Islet precursor cell (in vitro differentiated cells): Measurements from ENCODE around the gene GNL2.
A peak's percentile ranks its signal among the peaks of the same experiment; 100 is the strongest.
"Not testable (repeated sequence)": the region's sequence is repeated elsewhere in the genome, so short reads cannot be mapped to it uniquely, and the experiment has no call there.

Experiments
- DNase-seq: peaks from one replicate; pipeline ENCODE4 v3.0.0-alpha.2; 2018

The GNL2 gene

GRCh38 chr1:37558411-37558810, 37.3 kb downstream of the GNL2 start:
- no peak for DNase-seq

- DNase-seq, result no peak
Measured at GRCh38 chr1:37557402-37557801, 38.3 kb downstream of the GNL2 start.

DNA sequence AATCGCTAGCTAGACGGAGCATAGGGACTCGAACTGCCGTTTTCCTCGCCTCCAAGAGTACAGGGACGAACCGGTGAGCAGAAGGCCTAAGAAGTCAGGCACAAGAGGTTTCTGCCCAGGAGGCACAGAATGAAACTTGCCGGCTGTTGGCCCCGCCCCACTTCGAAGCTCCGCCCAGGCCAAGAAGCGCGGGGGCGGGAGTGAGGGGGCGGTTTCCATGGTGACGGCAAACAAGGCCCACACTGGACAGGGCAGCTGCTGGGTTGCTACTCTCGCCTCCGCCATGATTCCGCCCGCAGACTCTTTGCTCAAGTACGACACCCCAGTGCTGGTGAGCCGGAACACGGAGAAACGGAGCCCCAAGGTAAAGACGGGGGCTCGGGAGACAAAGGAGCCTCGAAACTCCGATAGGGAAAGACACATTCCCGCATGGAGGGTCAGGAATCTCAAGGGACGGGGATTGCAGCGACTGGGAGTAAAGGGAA, 39.0 kb downstream of the GNL2 start, which contains the start of gene DNALI1:
Gene DNALI1 (plus strand): TSS at position 229 of the 485 bp plus-strand sequence. CDS start 55 bp downstream, at position 284.
- DNase-seq, result peak; percentile 97

DNA sequence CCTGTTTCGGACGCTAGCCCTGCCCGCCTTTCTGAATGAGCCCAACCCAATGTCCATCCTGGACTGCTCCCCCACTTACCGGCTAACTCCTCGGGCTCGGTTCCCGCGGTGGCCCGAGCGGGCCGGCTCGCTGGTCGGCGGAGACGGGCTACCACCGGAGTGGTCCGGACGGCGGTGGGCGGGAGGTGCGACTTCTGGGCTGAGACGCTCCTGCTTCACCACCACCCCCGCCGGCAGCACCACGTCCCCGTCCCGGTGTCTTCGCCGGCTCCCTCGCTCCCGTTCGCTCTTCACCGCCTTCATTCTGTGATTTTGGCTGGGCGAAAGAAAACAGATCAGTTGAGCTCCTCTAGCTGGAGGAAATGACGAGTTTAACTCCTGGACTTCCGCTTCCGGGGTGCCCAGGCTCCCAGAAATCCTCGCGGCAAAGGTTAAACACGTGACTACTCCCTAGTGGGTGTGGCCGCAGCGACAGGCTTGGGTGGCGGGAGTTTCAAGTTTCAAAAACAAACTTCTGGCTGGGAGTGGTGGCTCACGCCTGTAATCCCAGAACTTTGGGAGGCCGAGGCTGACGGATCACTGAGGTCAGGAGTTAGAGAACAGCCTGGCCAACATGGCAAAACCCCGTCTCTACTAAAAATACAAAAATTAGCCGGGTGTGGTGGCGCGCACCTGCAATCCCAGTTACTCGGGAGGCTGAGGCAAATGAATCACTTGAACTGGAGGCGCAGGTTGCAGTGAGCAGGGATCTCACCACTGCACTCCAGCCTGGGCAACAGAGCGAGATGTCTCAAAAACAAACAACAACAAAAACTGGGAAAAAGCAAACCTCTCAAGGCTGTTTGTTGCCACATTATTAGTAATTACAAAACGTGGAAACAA, 41.6 kb downstream of the GNL2 start, which contains the start of gene SNIP1:
Gene SNIP1 (minus strand): TSS at position 367 of the 882 bp plus-strand sequence. CDS start 64 bp downstream, at position 303.
- DNase-seq, result peak; percentile 96

DNA sequence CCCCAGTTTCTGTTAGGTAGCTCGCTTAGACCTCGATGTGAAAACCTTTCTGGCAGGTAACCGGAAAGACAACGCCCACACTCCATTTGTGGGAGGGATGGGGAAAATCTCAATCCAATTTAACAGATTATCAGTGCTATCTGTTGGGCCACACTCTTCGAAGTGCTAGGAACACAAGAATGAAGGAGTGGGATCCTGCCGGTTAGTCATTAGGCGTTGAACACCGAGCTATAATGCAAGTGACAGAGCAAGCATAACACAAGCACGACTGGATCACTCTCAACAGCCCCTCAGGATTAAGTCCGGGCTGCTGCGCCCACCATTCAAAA, 42.2 kb downstream of the GNL2 start:
- DNase-seq, result no peak

GRCh38 chr1:37549341-37549740, 46.4 kb downstream of the GNL2 start:
- no peak for DNase-seq

- DNase-seq, result no peak
Measured at GRCh38 chr1:37545019-37545418, 50.7 kb downstream of the GNL2 start.

- DNase-seq, result no peak
Measured at GRCh38 chr1:37544530-37544929, 51.2 kb downstream of the GNL2 start.

DNA sequence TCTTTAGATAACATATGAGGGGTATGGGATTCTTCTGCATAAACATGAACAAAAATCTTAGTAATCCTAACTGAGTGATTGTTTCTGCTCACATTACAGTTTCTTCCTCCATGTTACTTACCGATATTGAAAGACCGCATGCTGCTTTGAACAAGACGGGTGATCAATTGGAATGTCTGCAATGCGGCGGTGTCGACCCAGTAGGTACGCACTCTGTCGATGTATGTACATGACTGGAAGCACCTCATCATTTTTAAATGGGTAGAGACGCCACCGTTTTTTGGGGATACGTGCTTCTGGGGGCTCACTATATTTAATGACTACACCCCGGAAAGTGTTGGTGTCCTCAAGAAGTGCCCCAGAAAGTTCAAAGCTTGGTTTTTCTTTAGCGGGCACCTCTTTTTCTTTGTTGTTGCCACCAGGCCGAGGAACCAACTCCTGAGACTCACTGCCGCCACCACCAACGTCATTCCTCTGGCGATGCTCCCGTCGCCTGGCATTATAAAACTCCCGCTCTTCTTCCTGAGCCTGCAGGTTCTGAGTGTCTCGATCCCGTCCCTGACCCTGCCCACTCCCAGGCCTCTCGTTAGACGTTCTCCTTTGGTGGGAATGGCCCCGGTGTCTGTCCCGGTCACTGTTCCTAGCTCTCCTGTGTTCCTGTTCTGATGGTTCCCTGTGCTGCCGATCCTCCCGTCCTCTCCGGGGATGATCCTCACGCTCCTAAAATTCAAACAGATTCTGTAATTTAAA, 55.5 kb downstream of the GNL2 start:
- DNase-seq, result no peak

DNA sequence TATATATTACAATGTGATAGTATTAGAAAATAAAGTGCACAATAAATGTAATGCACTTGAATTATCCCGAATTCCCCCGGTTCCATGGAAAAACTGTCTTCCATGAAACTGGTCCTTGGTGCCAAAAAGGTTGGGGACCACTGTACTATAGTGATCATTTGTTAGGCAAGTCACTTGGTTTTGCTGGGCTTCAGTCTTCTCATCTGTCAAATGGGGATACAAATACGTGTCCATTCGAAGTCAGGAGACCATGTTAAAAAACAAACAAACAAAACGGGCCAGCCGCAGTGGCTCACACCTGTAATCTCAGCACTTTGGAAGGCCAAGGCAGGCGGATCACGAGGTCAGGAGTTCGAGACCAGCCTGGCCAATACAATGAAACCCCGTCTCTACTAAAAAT, 56.6 kb downstream of the GNL2 start:
- not testable (repeated sequence) for DNase-seq

DNA sequence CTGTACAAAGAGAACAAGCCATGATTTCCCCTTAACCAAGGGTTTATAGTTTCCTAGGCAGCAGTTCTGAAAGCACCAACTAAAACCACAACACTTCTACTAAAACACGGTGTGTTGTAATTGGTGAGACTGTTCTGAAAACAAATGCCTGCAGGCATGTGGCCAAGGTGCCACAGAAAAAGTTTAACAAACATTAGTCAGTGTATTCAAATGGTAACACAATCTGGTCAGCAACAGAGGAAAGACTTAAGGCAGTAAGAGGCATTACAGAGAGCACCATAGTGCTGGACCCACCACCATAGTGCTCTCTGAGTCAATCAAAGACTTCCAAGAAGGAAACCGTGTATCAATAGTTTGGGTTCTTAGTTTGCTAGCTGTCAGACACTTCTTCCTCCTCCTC, 58.4 kb downstream of the GNL2 start:
- DNase-seq, result no peak

DNA sequence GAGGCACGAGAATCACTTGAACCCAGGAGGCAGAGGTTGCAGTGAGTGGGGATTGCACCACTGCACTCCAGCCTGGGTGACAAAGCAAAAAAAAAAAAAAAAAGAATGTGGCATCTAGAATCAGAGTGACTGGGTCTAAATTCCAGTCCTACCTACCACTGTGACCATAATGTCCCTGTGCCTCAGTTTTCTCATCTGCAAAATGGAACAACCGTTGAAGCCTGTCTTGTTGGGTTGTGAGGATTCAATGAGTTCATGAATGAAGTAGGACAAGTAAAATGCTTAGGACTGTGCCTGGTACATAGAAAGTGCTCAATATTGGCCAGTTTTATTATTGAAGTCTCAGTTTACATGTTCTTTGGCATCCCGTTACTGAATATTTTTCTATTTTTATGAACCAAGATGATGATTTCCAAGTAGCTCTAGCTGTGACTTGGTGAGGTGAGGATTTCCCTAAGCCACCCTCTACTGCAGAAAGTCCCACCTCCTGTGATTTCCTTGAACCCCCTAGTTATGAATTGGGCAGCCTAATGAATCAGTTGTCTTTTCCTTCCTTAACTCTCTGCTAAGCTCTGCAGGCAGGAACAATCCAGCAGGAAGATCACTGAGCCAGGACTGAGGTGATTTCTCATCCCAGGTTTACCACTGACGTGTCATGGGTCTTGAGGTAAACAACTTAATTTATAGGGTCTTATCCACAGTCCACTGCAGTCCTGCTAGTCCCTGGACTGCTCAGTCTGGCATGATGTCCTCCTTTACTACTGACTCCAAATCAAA, 62.2 kb downstream of the GNL2 start:
- DNase-seq, result no peak

DNA sequence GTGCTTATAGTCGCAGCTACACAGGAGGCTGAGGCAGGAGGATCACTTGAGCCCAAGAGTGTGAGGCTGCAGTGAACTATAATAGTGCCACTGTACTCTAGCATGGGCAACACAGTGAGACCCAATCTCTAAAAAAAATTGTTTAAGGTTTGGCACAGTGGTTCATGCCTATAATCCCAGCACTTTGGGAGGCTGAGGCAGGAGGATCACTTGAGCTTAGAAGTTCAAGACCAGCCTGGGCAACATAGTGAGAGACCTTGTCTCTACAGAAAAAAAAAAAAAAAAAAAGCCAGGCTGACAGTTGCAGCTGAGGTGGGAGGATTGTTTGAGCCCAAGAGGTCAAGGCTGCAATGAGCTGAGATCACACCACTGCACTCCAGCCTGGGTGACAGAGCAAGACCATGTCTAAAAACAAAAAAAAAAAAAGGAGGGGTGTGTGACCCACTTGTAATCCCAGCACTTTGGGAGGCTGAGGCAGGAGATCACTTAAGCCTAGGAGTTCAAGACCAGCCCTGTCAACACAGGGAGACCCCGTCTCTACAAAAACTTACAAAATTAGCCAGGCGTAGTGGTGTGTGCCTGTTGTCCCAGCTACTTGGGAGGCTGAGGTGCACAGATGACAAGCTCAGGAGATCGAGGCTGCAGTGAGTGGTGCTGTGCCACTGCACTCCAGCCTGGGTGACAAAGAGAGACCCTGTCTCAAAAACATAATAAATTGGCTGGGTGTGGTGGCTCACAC, 63.1 kb downstream of the GNL2 start:
- not testable (repeated sequence) for DNase-seq

DNA sequence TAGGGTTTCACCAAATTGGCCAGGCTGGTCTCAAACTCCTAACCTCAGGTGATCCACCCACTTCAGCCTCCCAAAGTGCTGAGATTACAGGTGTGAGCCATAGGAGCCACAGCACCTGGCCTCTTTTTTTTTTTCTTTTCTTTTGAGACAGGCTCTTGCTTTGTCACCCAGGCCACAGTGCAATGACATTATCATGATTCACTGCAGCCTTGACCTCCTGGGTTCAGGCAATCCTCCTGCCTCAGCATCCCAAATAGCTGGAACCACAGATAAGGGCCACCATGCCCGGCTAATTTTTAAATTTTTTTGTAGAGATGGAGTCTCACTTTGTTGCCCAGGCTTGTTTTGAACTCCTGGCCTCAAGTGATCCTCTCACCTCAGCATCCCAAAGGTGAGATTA, 65.8 kb downstream of the GNL2 start:
- DNase-seq, result not testable (repeated sequence)

DNA sequence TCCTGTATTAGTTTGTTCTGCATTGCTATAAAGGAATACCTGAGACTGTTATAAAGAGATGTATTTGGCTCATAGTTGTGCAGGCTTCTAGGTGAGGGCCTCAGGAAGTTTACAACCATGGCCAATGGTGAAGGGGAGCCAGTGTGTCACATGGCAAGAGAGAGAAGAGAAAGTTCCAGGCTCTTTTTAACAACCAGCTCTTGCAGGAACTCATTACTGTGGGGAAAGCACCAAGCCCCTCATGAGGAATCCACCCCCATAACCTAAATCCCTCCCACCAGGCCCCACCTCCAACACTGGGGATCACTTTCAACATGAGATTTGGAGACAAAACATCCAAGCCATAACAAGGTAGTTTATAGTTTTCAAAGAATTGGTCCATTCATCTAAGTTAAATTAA, 76.1 kb downstream of the GNL2 start:
- DNase-seq, result no peak

- not testable (repeated sequence) for DNase-seq
Measured at GRCh38 chr1:37518929-37519328, 76.8 kb downstream of the GNL2 start.

DNA sequence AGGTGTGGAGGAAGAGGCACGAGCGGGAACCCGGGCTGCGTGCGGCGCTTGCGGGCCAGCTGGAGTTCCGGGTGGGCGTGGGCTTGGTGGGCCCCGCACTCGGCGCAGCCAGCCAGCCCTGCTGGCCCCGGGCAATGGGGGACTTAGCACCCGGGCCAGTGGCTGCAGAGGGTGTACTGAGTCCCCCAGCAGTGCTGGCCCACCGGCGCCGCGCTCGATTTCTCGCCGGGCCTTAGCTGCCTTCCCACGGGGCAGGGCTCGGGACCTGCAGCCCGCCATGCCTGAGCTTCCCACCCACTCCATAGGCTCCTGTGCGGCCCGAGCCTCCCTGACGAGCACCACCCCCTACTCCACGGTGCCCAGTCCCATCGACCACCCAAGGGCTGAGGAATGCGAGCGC, 77.5 kb downstream of the GNL2 start:
- not testable (repeated sequence) for DNase-seq

DNA sequence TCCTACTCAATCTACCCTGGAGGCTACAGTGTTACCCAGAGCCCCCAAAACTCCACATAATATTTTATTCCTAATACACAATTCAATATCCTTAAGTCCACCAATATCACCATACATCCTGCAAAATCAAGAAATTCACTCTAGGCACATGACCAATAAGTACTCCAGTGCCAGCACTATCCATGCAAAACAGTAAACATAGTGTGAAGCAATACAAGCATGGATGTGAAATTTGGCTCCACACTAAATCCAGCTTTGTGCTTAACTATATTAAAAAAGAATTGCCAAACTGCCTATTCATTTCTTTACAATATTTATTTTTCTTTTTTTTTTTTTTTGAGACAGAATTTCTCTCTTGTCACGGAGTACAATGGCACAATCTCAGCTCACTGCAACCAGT, 78.2 kb downstream of the GNL2 start:
- DNase-seq, result no peak
